Sigmoid colon (tissue), 7 donors: Measurements from ENCODE around the gene MARVELD3. TPM values are rescaled to one million over a fixed set of nuclear protein-coding genes. Genes with fewer than 3 reads are reported as not detected.

Experiments
- DNase-seq: peaks from one replicate; pipeline ENCODE4 v3.0.0-alpha.2; 2019
- H3K27ac ChIP-seq, 4 donors: fragments of 200-600 bp; sonication (generic); one replicate each; pipeline ENCODE4 v1.5.1; 2016 to 2019; ENCODE audit warnings: mild to moderate bottlenecking in 1 of 4
- H3K27me3 ChIP-seq, 3 donors: fragments of 200-600 bp; sonication (generic); one replicate each; pipeline ENCODE4 v1.5.1; 2019; ENCODE audit warnings: mild to moderate bottlenecking in 1 of 3
- H3K36me3 ChIP-seq, 4 donors: fragments of 200-600 bp; sonication (generic); one replicate each; pipeline ENCODE4 v1.5.1; 2016 to 2019
- H3K4me1 ChIP-seq, 4 donors: fragments of 200-600 bp; sonication (generic); one replicate each; pipeline ENCODE4 v1.5.1; 2017 to 2019
- H3K4me3 ChIP-seq, 4 donors: fragments of 200-600 bp; sonication (generic); one replicate each; pipeline ENCODE4 v1.5.1; 2017 to 2019; ENCODE audit warnings: mild to moderate bottlenecking in 2 of 4, moderate library complexity in 1 of 4
- H3K9me3 ChIP-seq, 4 donors: fragments of 200-600 bp in 3 of 4; sonication (generic) in 3 of 4; one replicate each; pipeline versions ENCODE4 v1.5.1 to v1.6.1; 2013 to 2019
- CTCF ChIP-seq, 4 experiments: fragments of 450-650 bp in 3 of 4; fragments of 200-600 bp in 1 of 4; IDR thresholded peaks; one replicate each; pipeline ENCODE4 v1.5.1; 2016 to 2019; ENCODE audit warnings: antibody characterized with exemption in 4 of 4, mild to moderate bottlenecking in 3 of 4, moderate library complexity in 2 of 4
- EP300 ChIP-seq, 4 donors: sonication (generic); formaldehyde crosslinking; IDR thresholded peaks; one replicate each; pipeline ENCODE4 v1.6.1; 2017; ENCODE audit warnings: antibody characterized with exemption in 4 of 4
- POLR2A ChIP-seq, 2 donors: fragments of 450-650 bp; IDR thresholded peaks; one replicate each; pipeline ENCODE4 v1.6.1; 2016; ENCODE audit warnings: antibody characterized with exemption in 2 of 2, mild to moderate bottlenecking in 2 of 2, moderate library complexity in 2 of 2
- POLR2AphosphoS5 ChIP-seq, 4 donors: sonication (generic); formaldehyde crosslinking; IDR thresholded peaks; one replicate each; pipeline ENCODE4 v1.6.1; 2017; ENCODE audit warnings: antibody characterized with exemption in 4 of 4
- WGBS, 2 donors: extraction: QIAGEN DNeasy Blood & Tissue Kit; methylation state at CpG; one replicate each; pipeline ENCODE4 v1.1.7; 2013; 5-methylcytosine and 5-hydroxymethylcytosine counted together
- intact Hi-C: fragments of 100-400 bp; cut with DNase I; formaldehyde crosslinking; loops from one replicate; pipeline ENCODE4 v1.15.1; 2023
- polyA plus RNA-seq, 3 donors: library from polyadenylated mRNA; stranded (reverse); fragments of 200-250 nt; gene quantifications; one replicate each; pipeline ENCODE4 v1.2.3, GENCODE V29; 2013
- total RNA-seq, 4 donors: library from RNA; depleted of rRNA; stranded (reverse); fragments of >200 nt; gene quantifications; one replicate each; pipeline ENCODE4 v1.1.0, GENCODE V29; 2016
- donor health status: healthy with polysubstance abuse.
- donor health status: Bipolar disorder and iron deficiency.
- donor health status: healthy.

The MARVELD3 gene
- total and polyA plus RNA-seq, 7 donors = 20.4 to 28.7 (median 26.6) TPM; not detected in 4

- TF ChIP-seq POLR2AphosphoS5 (IDR thresholded peaks at IDR 0.05) = no peak
- TF ChIP-seq EP300 (IDR thresholded peaks at IDR 0.05) = no peak
- no peak for TF ChIP-seq CTCF (IDR thresholded peaks at IDR 0.05)
- TF ChIP-seq POLR2A (IDR thresholded peaks at IDR 0.05) = no peak
- Histone ChIP-seq H3K36me3 (peaks cover 25 to 78% (median 37%) of the 10 kb centered on the region in 4 donors), H3K9me3 (no peaks in the 10 kb centered on the region), H3K4me1 (no peaks in the 10 kb centered on the region), H3K27ac (no peak overlapping the region), H3K27me3 (no peaks in the 10 kb centered on the region), H3K4me3 (no peak overlapping the region)
- intact Hi-C loops = no loop called here
- DNase-seq = no peak
- 43 to 69% methylated on average over 4 of the region's 4 CpGs for WGBS, 2 donors
These were observed 32.8 kb downstream of the MARVELD3 start for GRCh38 chr16:71658771-71659170.

- DNase-seq = no peak
- peaks cover 21 to 79% (median 39%) of the 10 kb centered on the region in 4 donors for H3K36me3 ChIP-seq
These were observed 33.5 kb downstream of the MARVELD3 start for GRCh38 chr16:71659471-71659870.

GRCh38 chr16:71666264-71666663, 40.3 kb downstream of the MARVELD3 start:
- H3K36me3 ChIP-seq = peaks cover 7 to 90% (median 30%) of the 10 kb centered on the region in 4 donors
- no peaks in the 10 kb centered on the region for H3K4me1 ChIP-seq
- TF ChIP-seq POLR2AphosphoS5 (IDR thresholded peaks at IDR 0.05) (no peak), POLR2A (IDR thresholded peaks at IDR 0.05) (no peak), CTCF (IDR thresholded peaks at IDR 0.05) (no peak), EP300 (IDR thresholded peaks at IDR 0.05) (no peak)
- H3K27ac ChIP-seq = no peak overlapping the region
- no peak overlapping the region for H3K4me3 ChIP-seq
- intact Hi-C loops = no loop called here
- no peaks in the 10 kb centered on the region for H3K27me3 ChIP-seq
- H3K9me3 ChIP-seq = no peaks in the 10 kb centered on the region
- DNase-seq = no peak
- 61 to 84% methylated on average over 1 of the region's 1 CpG for WGBS, 2 donors

More at GRCh38 chr16:71659471-71659870, 33.5 kb downstream of the MARVELD3 start:
- no peak for TF ChIP-seq POLR2AphosphoS5 (IDR thresholded peaks at IDR 0.05)
- TF ChIP-seq POLR2A (IDR thresholded peaks at IDR 0.05) = no peak
- TF ChIP-seq EP300 (IDR thresholded peaks at IDR 0.05) = no peak
- no peak for TF ChIP-seq CTCF (IDR thresholded peaks at IDR 0.05)
- Histone ChIP-seq H3K27ac (no peak overlapping the region), H3K4me1 (no peaks in the 10 kb centered on the region), H3K4me3 (no peak overlapping the region), H3K9me3 (no peaks in the 10 kb centered on the region), H3K27me3 (no peaks in the 10 kb centered on the region)
- intact Hi-C loops = no loop called here
- 97 to 98% methylated on average over 2 of the region's 2 CpGs for WGBS, 2 donors

- WGBS, 2 donors = 18 to 59% methylated on average over 4 of the region's 4 CpGs
- no peak overlapping the region for H3K4me3 ChIP-seq
- intact Hi-C loops = no loop called here
- no peaks in the 10 kb centered on the region for H3K9me3 ChIP-seq
- no peak for TF ChIP-seq POLR2A (IDR thresholded peaks at IDR 0.05)
- no peak for TF ChIP-seq POLR2AphosphoS5 (IDR thresholded peaks at IDR 0.05)
- no peak for TF ChIP-seq CTCF (IDR thresholded peaks at IDR 0.05)
- no peak for TF ChIP-seq EP300 (IDR thresholded peaks at IDR 0.05)
- no peak overlapping the region for H3K27ac ChIP-seq
- no peak for DNase-seq
- H3K27me3 ChIP-seq = no peaks in the 10 kb centered on the region
- peaks cover 7 to 90% (median 28%) of the 10 kb centered on the region in 4 donors for H3K36me3 ChIP-seq
- H3K4me1 ChIP-seq = no peaks in the 10 kb centered on the region
These were observed 41.1 kb downstream of the MARVELD3 start for GRCh38 chr16:71666928-71667707.
